ENCODE results near the gene SIGLEC9. TPM values are rescaled to one million over a fixed set of nuclear protein-coding genes. Genes with fewer than 3 reads are reported as not detected.

Gene SIGLEC9
- total RNA-seq, 1 donor from 2014 or later = not detected

GRCh38 chr19:51091895-51092873 is 32.5 kb upstream of the SIGLEC9 start:
- H3K27me3 Mint-ChIP-seq (ENCODE audit: low read depth) = peaks cover 5% of the 10 kb centered on the region
- H3K27ac Mint-ChIP-seq = no peak overlapping the region

DNA sequence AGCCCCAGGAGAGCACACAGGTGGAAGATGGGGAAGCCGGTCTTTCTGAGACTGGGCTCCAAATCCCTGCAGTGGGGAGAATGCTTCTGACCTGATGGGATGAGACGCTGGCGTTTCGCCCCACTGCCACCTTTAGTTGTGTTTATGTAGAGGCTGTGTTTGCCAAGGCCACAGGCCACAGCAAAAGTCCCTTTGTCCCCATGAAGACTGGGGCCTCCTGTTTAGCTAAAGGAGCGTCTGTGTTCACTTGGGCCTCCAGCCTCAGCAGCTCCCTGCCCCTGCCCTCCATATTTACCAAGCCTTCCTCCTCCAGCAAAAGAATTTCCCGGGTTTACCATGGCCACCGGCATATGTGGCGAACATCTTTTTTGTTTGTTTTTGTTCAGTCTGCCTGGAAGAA is 31.6 kb upstream of the SIGLEC9 start:
- no peaks in the 10 kb centered on the region for H3K36me3 Mint-ChIP-seq
- peak overlapping the region; percentile 51 for H3K27ac Mint-ChIP-seq
- no peaks in the 10 kb centered on the region for H3K9me3 Mint-ChIP-seq
- H3K4me1 Mint-ChIP-seq = peaks cover 25% of the 10 kb centered on the region
- TF ChIP-seq, protein P1, sequence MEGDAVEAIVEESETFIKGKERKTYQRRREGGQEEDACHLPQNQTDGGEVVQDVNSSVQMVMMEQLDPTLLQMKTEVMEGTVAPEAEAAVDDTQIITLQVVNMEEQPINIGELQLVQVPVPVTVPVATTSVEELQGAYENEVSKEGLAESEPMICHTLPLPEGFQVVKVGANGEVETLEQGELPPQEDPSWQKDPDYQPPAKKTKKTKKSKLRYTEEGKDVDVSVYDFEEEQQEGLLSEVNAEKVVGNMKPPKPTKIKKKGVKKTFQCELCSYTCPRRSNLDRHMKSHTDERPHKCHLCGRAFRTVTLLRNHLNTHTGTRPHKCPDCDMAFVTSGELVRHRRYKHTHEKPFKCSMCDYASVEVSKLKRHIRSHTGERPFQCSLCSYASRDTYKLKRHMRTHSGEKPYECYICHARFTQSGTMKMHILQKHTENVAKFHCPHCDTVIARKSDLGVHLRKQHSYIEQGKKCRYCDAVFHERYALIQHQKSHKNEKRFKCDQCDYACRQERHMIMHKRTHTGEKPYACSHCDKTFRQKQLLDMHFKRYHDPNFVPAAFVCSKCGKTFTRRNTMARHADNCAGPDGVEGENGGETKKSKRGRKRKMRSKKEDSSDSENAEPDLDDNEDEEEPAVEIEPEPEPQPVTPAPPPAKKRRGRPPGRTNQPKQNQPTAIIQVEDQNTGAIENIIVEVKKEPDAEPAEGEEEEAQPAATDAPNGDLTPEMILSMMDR (IDR thresholded peaks at IDR 0.05; ENCODE audit: unreplicated experiment) = no peak
- no peak for DNase-seq (ENCODE audit: low spot score in 2 of 2, unreplicated experiment in 2 of 2)
- no peak overlapping the region for H3K4me3 Mint-ChIP-seq
- H3K27me3 Mint-ChIP-seq (ENCODE audit: low read depth) = peaks cover 3% of the 10 kb centered on the region

More at GRCh38 chr19:51091895-51092873, 32.5 kb upstream of the SIGLEC9 start:
- TF ChIP-seq, protein P1 (IDR thresholded peaks at IDR 0.05; ENCODE audit: unreplicated experiment) = no peak
- H3K4me1 Mint-ChIP-seq = peaks cover 25% of the 10 kb centered on the region
- DNase-seq (ENCODE audit: low spot score in 2 of 2, unreplicated experiment in 2 of 2) = no peak
- no peaks in the 10 kb centered on the region for H3K9me3 Mint-ChIP-seq
- no peak overlapping the region for H3K4me3 Mint-ChIP-seq
- no peaks in the 10 kb centered on the region for H3K36me3 Mint-ChIP-seq

DNA sequence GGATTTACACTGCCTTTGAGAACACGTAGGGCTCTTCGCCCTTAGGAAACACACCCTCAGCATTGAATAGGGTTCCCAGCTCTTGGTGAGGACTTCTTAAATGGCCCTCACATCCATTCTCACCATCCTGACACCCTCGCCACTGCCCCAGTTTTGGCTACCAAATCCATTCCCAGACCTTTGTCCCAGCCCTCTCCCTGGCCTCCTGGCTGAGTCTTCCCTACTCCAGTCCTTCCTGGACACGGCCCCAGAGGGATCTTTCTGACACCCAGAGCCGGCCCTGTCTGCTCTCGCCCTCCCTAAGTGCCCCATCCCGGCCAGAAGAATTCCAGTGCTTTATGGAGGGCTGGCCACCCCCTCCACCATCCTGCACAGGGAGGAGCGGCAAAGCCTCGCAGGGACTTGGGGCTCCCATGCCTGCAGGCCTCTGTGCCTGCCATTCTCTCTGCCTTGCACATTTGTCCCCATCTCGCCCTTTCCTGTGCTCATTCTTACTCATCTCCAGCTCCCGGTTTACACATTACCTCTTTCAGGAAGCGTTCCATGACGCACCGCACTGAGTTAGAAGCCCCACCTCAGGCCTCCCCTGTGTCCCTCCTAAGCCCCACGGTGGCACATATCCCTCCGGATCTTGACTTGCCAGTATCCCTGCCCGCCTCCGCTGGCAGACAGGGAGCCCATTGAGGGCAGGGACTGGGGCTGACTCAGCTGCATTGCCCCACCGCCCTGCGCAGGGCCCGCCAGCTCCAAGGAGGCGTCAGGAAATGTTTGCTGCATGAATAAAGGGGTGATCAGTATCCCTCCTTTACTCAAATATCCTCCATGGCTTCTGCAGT is 31.0 kb upstream of the SIGLEC9 start:
- Mint-ChIP-seq H3K4me1 (peaks cover 25% of the 10 kb centered on the region), H3K27ac (peak overlapping the region; percentile 43), H3K9me3 (no peaks in the 10 kb centered on the region), H3K4me3 (no peak overlapping the region), H3K36me3 (no peaks in the 10 kb centered on the region), H3K27me3 (ENCODE audit: low read depth) (peaks cover 3% of the 10 kb centered on the region)
- DNase-seq (ENCODE audit: low spot score in 2 of 2, unreplicated experiment in 2 of 2) = no peak
- TF ChIP-seq, protein P1 (IDR thresholded peaks at IDR 0.05; ENCODE audit: unreplicated experiment) = no peak

- H3K4me1 Mint-ChIP-seq = peaks cover 25% of the 10 kb centered on the region
- no peak overlapping the region for H3K27ac Mint-ChIP-seq
- no peak overlapping the region for H3K4me3 Mint-ChIP-seq
- no peaks in the 10 kb centered on the region for H3K27me3 Mint-ChIP-seq (ENCODE audit: low read depth)
- peaks cover 2% of the 10 kb centered on the region for H3K36me3 Mint-ChIP-seq
- TF ChIP-seq, protein P1 (IDR thresholded peaks at IDR 0.05; ENCODE audit: unreplicated experiment) = peak; percentile 90
- no peaks in the 10 kb centered on the region for H3K9me3 Mint-ChIP-seq
- DNase-seq (ENCODE audit: low spot score in 2 of 2, unreplicated experiment in 2 of 2) = peak; percentile 50 to 65
Measured at GRCh38 chr19:51094696-51095279, 29.9 kb upstream of the SIGLEC9 start.

DNA sequence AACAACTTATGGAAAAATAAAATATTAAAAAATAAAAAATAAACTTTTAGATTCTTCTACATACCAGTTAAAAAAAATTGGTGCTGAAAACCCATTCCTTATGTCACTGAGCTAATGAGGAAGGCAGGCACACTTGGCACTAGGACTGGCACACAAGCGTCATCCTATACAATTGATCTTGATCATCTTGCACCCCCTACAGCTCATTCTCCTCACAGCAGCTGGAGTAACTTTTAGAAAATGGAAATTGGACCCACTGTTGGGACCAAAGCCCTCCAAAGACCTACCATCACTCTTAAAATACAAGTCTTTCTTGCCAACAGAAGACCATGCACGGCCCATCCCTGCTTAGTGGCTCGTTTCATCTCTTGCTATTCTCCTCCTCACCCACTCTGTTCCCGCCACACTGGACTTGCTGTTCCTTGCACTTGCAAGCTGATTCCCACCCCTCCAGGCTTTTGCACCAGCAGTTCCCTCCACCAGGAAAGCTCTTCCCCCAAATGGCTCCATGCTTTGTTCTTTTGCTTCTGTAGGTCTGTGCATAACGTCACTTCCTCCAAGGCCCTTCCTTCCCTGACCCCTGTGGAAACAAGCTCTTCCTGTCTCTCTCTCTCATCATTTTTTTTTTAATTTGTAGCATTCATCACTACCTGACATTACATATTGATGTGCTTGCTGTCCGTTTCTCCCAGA is 28.1 kb upstream of the SIGLEC9 start:
- DNase-seq (ENCODE audit: low spot score in 2 of 2, unreplicated experiment in 2 of 2) = no peak
- no peaks in the 10 kb centered on the region for H3K9me3 Mint-ChIP-seq
- TF ChIP-seq, protein P1 (IDR thresholded peaks at IDR 0.05; ENCODE audit: unreplicated experiment) = no peak
- H3K4me3 Mint-ChIP-seq = no peak overlapping the region
- H3K27ac Mint-ChIP-seq = no peak overlapping the region
- peaks cover 25% of the 10 kb centered on the region for H3K4me1 Mint-ChIP-seq
- H3K27me3 Mint-ChIP-seq (ENCODE audit: low read depth) = no peaks in the 10 kb centered on the region
- peaks cover 2% of the 10 kb centered on the region for H3K36me3 Mint-ChIP-seq
